ENCODE data around the gene SLC22A12.

DNA sequence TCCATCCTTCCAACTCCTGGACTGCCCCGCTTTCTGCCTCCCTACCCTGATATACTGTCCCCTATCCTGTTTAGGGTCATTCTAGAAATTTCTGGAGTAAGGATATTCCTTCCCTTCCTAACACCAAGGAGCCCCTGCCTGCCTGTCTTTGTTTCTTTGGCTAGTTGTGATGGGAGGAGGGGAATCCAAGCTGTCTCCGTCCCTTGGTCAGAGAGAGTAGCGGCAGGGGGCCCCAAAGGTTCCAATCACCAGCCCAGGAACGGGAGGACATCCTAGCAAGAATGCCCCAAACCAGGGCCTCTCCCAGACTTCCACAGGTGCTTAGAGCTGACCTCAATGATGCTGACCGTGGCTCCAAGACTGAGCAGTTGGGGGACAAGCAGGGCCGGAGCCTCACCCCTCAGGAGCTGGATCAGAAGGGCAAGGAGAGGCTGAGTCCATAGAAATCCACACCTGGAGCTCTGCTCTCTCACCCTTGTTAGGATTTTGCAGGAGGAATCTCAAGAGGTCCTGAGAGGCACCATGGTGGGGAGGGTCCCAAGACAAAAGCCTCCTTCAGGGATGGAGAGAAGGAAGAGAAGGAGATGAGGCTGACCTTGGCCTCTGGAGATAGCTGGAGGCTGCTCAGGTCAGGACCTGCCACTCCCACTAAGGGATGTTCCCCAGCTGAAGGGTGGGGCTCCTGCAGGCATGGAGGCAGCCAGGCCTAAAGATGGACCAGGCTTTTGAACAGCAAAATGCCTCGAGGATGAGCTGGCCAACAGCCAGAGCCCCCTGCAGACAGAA lies 13.6 kb downstream of the SLC22A12 start:
- TF ChIP-seq JUN (IDR thresholded peaks at IDR 0.05; ENCODE audit: borderline replicate concordance, insufficient read depth, insufficient read length, low read depth) (no peak), POLR2A (IDR thresholded peaks at IDR 0.05; ENCODE audit: low read depth, low read length) (no peak), EZH2 (IDR thresholded peaks at IDR 0.05; ENCODE audit: borderline replicate concordance, low read depth, low read length, severe bottlenecking) (no peak), MYC (IDR thresholded peaks at IDR 0.05; ENCODE audit: low read depth, low read length) (no peak)
- TF ChIP-seq, protein P1, sequence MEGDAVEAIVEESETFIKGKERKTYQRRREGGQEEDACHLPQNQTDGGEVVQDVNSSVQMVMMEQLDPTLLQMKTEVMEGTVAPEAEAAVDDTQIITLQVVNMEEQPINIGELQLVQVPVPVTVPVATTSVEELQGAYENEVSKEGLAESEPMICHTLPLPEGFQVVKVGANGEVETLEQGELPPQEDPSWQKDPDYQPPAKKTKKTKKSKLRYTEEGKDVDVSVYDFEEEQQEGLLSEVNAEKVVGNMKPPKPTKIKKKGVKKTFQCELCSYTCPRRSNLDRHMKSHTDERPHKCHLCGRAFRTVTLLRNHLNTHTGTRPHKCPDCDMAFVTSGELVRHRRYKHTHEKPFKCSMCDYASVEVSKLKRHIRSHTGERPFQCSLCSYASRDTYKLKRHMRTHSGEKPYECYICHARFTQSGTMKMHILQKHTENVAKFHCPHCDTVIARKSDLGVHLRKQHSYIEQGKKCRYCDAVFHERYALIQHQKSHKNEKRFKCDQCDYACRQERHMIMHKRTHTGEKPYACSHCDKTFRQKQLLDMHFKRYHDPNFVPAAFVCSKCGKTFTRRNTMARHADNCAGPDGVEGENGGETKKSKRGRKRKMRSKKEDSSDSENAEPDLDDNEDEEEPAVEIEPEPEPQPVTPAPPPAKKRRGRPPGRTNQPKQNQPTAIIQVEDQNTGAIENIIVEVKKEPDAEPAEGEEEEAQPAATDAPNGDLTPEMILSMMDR (IDR thresholded peaks at IDR 0.05; ENCODE audit: extremely low read depth in 1 of 2, insufficient read depth in 1 of 2, low read depth in 1 of 2, low read length in 2 of 2) = no peak
